SK-N-SH treated with all-trans-retinoic acid at 6 μM for 48 hours (cell line): ENCODE results near the gene ARID1B.

Source experiments
- ESRRG ChIP-seq: fragments of 250-450 bp; sonication (Bioruptor Pico); IDR thresholded peaks from 2 replicates; pipeline ENCODE4 v1.6.1; 2021; ENCODE audit warnings: mild to moderate bottlenecking
- RARB ChIP-seq: fragments of 250-450 bp; sonication (Bioruptor Pico); IDR thresholded peaks from 2 replicates; pipeline ENCODE4 v1.8.0; 2021; ENCODE audit warnings: mild to moderate bottlenecking, moderate library complexity
- TCF4 ChIP-seq: fragments of 250-450 bp; sonication (Bioruptor Pico); IDR thresholded peaks from 2 replicates; pipeline ENCODE4 v1.8.0; 2021; ENCODE audit warnings: mild to moderate bottlenecking, moderate library complexity, borderline replicate concordance
- TOX ChIP-seq: fragments of 250-450 bp; sonication (Bioruptor Pico); IDR thresholded peaks from 2 replicates; pipeline ENCODE4 v1.8.0; 2021; ENCODE audit warnings: mild to moderate bottlenecking, moderate library complexity, borderline replicate concordance
- ZFP3 ChIP-seq: fragments of 250-450 bp; sonication (Bioruptor Pico); IDR thresholded peaks from 2 replicates; pipeline ENCODE4 v1.5.0; 2020; ENCODE audit warnings: mild to moderate bottlenecking, moderate library complexity
- ZNF565 ChIP-seq: fragments of 450-650 bp; formaldehyde crosslinking; conservative IDR thresholded peaks from 2 replicates; pipeline ENCODE4 v1.5.0; 2020; ENCODE audit warnings: low read depth, mild to moderate bottlenecking, moderate library complexity
- ZNF70 ChIP-seq: fragments of 450-650 bp; formaldehyde crosslinking; IDR thresholded peaks from 2 replicates; pipeline ENCODE4 v1.5.0; 2020; ENCODE audit warnings: mild to moderate bottlenecking, moderate library complexity
- TF ChIP-seq, protein P1 (sequence below): fragments of 250-450 bp; sonication (Bioruptor Pico); IDR thresholded peaks from 2 replicates; pipeline ENCODE4 v1.8.0; 2020; ENCODE audit warnings: mild to moderate bottlenecking, moderate library complexity, borderline replicate concordance

DNA sequence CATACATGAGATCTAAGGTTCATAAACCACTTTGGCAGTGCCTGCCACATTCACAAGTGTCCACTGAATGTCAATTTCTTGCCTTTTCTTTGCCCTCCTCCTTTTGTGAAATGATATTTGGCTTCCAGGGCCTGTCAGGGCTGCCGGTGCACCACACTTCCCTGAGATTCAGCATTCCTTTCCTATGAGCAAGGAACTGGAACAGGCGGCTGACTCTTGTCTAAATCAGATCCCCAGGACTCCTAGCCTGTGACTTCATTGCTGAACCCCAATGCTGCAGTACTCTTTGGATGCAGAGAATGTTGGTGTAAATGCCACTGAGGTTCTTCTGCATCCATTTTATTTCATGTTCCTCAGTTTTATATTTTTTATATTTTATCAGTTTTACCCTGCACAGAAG, 172.2 kb downstream of the ARID1B start:
- TF ChIP-seq TCF4 (no peak), ZNF70 (no peak), ESRRG (CRISPR knock-in tag) (no peak), ZNF565 (CRISPR knock-in tag) (no peak), RARB (CRISPR knock-in tag) (no peak), ZFP3 (CRISPR knock-in tag) (no peak), TOX (no peak)
- TF ChIP-seq, protein P1, sequence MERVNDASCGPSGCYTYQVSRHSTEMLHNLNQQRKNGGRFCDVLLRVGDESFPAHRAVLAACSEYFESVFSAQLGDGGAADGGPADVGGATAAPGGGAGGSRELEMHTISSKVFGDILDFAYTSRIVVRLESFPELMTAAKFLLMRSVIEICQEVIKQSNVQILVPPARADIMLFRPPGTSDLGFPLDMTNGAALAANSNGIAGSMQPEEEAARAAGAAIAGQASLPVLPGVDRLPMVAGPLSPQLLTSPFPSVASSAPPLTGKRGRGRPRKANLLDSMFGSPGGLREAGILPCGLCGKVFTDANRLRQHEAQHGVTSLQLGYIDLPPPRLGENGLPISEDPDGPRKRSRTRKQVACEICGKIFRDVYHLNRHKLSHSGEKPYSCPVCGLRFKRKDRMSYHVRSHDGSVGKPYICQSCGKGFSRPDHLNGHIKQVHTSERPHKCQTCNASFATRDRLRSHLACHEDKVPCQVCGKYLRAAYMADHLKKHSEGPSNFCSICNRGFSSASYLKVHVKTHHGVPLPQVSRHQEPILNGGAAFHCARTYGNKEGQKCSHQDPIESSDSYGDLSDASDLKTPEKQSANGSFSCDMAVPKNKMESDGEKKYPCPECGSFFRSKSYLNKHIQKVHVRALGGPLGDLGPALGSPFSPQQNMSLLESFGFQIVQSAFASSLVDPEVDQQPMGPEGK (CRISPR knock-in tag): no peak
